ENCODE results near the gene TM9SF3.
A peak's percentile ranks its signal among the peaks of the same experiment; 100 is the strongest.
"Not testable (repeated sequence)": the region's sequence is repeated elsewhere in the genome, so short reads cannot be mapped to it uniquely, and the experiment has no call there.

Gene TM9SF3

DNA sequence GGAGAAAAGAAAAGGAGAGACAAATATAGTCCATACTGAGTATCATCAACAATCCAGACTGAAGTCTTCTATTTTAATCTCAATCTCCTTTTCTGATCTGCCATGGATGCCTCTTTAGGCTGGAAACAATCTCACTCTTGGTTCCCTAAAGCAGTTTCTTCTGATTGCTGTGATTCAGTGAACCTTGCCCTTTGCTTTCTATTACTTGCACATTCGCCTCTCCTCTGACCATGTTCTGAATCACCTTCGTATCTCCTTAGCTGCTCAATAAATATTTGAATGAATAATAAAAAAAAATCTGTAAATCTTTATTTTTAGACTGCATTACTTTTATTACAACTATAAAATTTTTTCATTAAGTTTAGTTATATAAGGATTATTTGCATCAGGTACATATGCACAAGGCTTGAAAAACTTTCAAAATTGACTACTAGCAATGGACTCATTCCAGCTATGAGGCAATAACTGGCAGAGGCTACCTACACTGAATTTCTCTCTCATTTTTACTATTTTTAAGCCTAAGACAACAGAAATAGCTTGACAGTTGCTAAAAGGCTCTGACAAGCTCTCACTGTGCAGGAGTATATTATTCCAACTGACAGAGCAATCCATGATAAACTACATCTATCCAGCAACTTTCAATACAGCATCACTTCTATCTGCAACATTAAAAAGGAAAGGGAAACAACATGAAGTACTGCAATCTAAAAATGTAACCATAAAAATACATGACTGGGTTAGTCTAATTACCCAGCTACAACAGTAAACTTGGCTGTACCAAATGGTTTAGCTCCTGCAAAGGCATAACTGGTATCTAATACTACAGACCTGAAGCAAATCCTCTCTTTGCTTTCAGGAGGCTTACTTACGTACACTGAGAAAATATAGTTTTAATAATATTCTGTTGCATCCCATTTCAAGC, 25.6 kb downstream of the TM9SF3 start:
- no peak for DNase-seq

DNA sequence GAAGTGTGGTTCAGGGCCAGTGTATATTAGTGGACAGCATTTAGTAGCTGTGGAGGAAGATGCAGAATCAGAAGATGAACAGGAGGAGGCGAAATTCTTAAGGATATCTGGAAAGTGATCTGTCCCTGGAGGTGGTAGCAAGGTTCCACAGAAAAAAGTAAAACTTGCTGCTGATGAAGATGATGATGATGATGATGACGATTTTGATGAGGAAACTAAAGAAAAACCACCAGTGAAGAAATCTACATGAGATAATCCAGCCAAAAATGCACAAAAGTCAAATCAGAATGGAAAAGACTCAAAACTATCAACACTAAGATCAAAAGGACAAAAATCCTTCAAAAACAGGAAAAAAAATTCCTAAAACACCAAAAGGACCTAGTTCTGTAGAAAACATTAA, 26.3 kb downstream of the TM9SF3 start:
- DNase-seq: no peak

GRCh38 chr10:96556003-96556402, 30.8 kb downstream of the TM9SF3 start:
- DNase-seq: no peak

- no peak for DNase-seq
These were observed 31.5 kb downstream of the TM9SF3 start for GRCh38 chr10:96555330-96555729.

DNA sequence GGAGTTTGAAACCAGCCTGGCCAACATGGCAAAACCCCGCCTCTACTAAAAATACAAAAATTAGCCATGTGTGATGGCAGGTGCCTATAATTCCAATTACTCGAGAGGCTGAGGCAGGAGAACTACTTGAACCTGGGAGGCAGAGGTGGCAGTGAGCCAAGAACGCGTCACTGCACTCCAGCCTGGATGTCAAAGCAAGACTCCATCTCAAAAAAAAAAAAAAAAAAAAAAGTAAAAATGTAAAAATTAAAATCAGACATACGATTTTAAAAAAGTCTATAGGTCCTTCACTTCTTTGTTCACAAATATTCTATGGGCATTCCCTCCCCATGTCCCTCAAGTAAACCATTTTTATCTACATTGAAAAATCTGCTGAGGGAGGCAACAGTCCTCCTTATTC, 38.2 kb downstream of the TM9SF3 start:
- no peak for DNase-seq

DNA sequence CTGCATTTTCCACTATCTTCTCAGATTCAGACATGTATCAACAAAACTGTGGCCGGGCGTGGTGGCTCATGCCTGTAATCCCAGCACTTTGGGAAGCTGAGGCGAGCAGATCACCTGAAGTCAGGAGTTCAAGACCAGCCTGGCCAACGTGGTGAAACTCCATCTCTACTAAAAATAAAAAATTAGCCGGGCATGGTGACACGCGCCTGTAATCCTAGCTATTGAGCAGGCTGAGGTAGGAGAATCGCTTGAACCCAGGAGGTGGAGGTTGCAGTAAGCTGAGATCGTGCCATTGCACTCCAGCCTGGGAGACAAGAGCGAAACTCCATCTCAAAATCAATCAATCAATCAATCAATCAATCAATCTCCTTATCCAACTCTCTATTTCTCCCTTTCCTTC, 41.3 kb downstream of the TM9SF3 start:
- DNase-seq: not testable (repeated sequence)

GRCh38 chr10:96541921-96542320, 44.9 kb downstream of the TM9SF3 start:
- DNase-seq: no peak

DNA sequence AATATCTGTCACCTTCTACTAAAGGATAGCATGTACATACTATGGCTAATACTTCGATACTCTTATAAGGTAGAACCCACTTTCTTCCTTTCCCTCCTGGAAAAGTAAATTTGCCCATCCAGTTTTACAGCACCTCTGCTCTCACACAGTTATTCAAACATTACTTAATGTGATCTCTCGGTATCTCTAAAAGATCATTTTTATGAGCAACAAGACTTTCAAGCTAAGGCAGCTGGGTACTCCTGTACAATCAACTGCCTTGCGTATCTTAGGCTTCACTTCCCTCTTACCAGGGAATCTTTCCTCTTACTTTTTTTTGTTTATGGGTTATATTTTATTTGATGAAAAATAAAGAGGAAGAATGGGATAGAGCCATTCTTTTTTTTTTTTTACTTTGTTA, 46.6 kb downstream of the TM9SF3 start:
- DNase-seq: no peak

DNA sequence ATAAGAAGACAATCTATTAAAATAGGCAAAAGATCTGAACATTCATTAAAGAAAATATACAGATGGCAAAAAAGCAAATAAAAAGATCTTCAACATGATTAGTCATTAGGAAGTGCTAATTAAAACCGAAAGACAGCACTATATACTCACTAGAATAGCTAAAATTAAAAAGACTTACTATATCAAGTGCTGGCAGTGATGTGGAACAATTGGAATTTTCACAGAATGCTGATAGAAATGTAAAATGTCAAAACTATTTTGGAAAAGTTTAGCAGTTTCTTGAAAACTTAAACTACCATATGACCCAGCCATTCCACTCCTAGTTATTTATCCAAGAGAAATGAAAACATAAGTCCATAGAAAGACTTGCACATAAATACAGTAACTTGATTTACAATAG, 48.1 kb downstream of the TM9SF3 start:
- no peak for DNase-seq

GRCh38 chr10:96536129-96536528, 50.7 kb downstream of the TM9SF3 start:
- DNase-seq: no peak

GRCh38 chr10:96532523-96532922, 54.3 kb downstream of the TM9SF3 start:
- no peak for DNase-seq

DNA sequence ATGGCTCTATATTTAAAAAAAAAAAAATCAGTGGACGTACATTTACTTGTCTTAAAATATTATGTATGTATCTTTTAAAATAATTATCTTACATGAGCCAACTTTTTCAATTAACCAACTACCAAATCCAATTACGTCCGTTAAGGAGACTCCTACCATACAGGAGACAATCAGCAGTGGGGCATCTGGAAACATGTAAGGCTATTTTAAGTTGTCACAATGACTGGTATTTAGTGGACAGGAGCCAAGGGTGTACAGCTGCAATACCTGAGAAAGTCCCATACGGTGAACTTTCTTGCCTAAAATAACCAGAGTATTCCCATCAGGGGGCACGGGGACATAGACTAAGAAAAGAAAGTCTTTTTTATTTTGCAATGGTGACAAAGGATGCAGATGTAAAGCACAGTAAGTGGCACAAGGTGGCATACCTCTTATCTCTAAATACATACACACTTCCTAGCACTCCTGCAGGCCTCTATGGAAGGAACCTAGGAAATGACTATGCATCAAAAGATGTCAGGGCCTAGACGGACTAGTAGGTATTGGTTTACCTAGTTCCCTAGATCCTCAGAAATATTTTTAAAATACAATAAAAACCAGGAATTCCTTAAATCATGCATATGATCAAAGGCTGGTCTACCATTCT, 57.1 kb downstream of the TM9SF3 start:
- DNase-seq: no peak

GRCh38 chr10:96524741-96525140, 62.1 kb downstream of the TM9SF3 start:
- DNase-seq: no peak

DNA sequence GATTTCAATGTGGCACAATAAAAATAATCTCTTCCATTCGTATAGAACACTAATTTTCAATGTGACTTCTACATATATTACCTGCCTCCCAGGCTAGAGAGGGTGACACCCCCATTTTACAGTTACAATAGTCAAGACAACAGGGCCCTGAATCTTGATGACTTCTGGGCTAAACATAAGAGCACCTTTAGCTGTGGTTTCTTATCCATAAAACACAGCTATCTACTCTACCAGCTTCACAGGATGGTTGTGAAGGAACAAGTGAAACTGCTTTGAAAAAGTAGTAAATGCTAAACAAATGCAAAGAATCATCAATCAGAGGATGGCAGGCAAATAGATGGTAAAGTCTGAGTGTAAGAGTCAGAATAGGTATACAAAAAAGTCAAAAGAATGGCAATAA, 69.5 kb downstream of the TM9SF3 start:
- no peak for DNase-seq

DNA sequence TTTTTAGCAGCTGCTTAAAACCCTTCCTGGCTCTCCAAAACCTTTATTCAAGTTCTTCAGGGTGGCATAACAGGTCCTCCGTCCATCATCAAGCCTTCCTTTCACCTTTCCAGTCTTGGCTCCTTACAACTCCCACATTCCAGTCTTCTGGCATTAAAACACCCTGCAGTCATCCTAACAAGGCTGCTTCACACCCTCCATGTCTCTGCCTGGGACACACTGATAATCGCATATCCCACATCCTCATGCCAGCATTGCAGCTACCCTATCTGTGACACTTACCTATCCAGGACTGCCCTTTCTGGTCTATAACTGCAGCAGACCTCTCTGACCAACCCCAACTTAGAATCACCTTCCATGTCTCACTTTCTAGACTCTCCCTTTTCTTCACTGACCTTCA, 70.5 kb downstream of the TM9SF3 start:
- no peak for DNase-seq

DNA sequence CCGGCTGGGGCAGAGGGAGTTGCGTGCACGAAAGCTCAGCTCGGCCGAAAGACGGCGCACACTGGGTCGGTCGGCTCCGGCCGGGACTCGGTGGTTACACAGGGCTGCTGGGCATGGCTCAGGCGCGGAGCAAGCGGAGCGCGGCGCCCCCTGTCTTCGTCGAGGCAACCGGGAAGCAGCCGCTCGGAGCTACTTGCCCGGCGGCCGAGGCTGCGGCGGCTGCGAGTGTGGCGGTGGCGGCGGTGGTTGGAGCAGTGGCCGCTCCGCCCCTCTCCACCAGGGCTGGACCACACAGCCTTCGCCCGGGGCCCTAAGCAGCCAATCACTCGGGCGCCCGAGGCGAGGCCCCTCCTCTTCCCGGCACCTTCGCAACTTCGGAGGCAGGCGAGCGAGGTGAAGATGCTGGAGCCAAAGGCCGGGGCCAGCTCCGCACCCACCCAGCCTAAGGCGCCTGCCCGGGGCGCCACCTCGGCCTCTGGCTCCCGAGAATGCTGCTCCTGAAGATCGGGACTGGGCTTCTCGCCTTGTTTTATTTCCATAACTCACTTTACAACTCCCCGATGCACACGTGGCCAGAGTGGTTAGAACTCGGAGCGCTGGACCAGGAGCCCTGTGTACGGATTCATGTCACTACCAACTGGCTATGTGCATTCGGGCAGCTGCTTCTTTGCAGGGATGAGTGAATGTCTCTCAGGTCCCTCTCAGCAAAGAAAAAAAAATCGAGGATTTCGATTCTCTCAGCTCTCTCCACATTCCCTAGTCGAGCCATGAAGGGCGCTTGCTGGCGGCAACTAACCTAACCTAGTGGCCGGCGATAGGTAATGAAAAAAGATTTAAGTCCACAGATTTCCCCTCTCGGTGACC, 72.9 kb downstream of the TM9SF3 start, which contains the start of gene TLL2:
TLL2 (minus strand) TSS at position 229 of the 864 bp plus-strand sequence. CDS start 241 bp downstream, outside the sequence.
- peak; percentile 80 for DNase-seq

GRCh38 chr10:96513305-96513697, 73.5 kb downstream of the TM9SF3 start:
- DNase-seq: no peak

DNA sequence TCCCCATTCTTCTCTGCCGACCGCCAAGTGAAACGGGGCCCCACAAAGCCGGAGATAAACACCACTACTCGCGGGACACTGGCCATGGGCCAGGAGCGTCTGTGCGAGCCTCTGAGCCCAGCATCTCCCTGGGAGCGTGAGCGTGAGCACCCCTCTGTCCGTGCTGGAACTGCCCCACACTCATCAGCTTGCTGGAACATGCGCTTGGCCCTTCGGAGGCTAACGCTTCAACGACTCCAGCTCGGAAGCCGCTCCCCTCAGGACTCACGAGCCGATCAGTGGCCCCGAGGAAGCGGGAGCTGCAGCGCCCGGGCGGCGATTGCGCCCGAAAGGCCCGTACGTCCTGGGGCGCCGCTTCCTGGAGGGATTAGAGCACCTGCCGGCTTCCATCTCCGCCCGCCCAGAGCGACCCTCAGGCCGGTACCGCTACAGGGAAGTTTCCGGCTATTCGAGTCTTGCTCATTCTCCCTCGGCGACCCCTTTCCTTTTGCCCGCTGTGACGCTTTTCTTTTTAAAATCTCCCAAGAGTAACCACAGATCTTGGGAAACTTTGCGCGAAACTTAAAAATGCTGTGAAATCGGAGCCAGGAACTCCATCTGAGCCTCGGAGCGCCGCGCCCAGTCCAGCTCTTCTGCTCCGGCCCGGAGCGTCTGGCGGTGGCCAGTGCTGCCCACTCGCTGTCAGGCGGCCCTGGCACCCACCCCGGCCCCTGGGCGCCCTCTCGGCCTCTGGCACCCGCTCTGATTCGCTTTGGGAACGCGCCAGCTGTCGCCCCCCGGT, 74.1 kb downstream of the TM9SF3 start:
- DNase-seq: peak; percentile 31

- peak; percentile 47 for DNase-seq
These were observed 75.5 kb downstream of the TM9SF3 start for GRCh38 chr10:96511044-96511945.

- no peak for DNase-seq
These were observed 77.7 kb downstream of the TM9SF3 start for GRCh38 chr10:96509017-96509641.

DNA sequence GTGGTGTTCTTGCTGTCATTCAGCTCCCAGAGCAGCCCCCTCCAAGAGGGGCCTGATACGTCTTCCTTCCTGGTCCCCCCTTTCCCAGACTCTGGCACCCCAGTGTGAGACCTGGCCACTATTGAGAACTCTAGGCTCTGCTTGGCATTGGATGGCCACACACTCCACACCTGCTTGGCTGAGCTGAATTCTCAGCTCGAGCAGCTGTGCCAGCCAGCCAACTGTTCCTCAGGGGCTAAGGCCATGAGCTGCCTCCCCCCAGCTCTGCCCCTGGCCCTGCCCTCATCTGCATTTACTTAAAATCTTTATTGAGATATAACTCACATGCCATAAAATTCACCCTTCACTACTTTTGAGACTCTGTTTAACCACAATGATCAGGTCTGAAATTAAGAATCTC, 79.8 kb downstream of the TM9SF3 start:
- no peak for DNase-seq
